H1 (cell line): Measurements from ENCODE around the gene MTF1. TPM values are rescaled to one million over a fixed set of nuclear protein-coding genes. Genes with fewer than 3 reads are reported as not detected.

Experiments used
- CHD1 ChIP-seq: IDR thresholded peaks from 2 replicates; pipeline ENCODE4 v1.6.1; 2012; ENCODE audit warnings: low read depth, low read length, improper control_type of control experiment
- GABPA ChIP-seq: IDR thresholded peaks from 2 replicates; pipeline ENCODE4 v1.6.1; 2011; ENCODE audit warnings: mild to moderate bottlenecking, low read length, moderate library complexity, borderline replicate concordance; ENCODE audit not compliant: insufficient read depth
- HDAC2 ChIP-seq, 2 experiments: fragments of 300-600 bp in 1 of 2; sonication (generic) in 1 of 2; IDR thresholded peaks; 2 replicates each; pipeline ENCODE4 v1.6.1; 2011 to 2012; ENCODE audit warnings: low read depth in 2 of 2, low read length in 2 of 2, mild to moderate bottlenecking in 2 of 2, moderate library complexity in 2 of 2, borderline replicate concordance in 1 of 2, inconsistent platforms in 1 of 2
- KDM4A ChIP-seq: IDR thresholded peaks from one replicate; pipeline ENCODE4 v1.7.1; 2012; ENCODE audit warnings: low read depth, mild to moderate bottlenecking, moderate library complexity, low read length, inconsistent platforms; ENCODE audit not compliant: severe bottlenecking
- NRF1 ChIP-seq: IDR thresholded peaks from 2 replicates; pipeline ENCODE4 v1.6.1; 2011; ENCODE audit warnings: mild to moderate bottlenecking, low read depth, low read length, improper control_type of control experiment
- POLR2A ChIP-seq, 2 experiments: IDR thresholded peaks; 1 replicate in 1 of 2; 2 replicates in 1 of 2; pipeline ENCODE4 v1.6.1; 2011; ENCODE audit warnings: low read depth in 2 of 2, low read length in 2 of 2, mild to moderate bottlenecking in 2 of 2; ENCODE audit errors: control extremely low read depth in 1 of 2
- SIN3A ChIP-seq, 2 experiments: IDR thresholded peaks in 1 of 2; conservative IDR thresholded peaks in 1 of 2; 2 replicates each; pipeline ENCODE4 v1.6.1; 2011 to 2012; ENCODE audit warnings: low read length in 2 of 2, improper control_type of control experiment in 1 of 2, low read depth in 1 of 2, mild to moderate bottlenecking in 1 of 2
- SP4 ChIP-seq: IDR thresholded peaks from 2 replicates; pipeline ENCODE4 v1.6.1; 2012; ENCODE audit warnings: low read length, inconsistent platforms
- TAF1 ChIP-seq: IDR thresholded peaks from 2 replicates; pipeline ENCODE4 v1.6.1; 2011; ENCODE audit warnings: mild to moderate bottlenecking, low read depth, low read length
- TEAD4 ChIP-seq: IDR thresholded peaks from 2 replicates; pipeline ENCODE4 v1.6.1; 2012; ENCODE audit warnings: low read depth, low read length, inconsistent platforms, mixed read lengths
- polyA plus RNA-seq, 7 experiments: library from polyadenylated mRNA; depleted of rRNA in 3 of 7; stranded (reverse) in 5 of 7; unstranded in 2 of 7; fragments of >200 nt in 5 of 7; fragments of 200-250 nt in 2 of 7; gene quantifications; 1 replicate in 5 of 7; 2 replicates in 1 of 7; 4 replicates in 1 of 7; pipeline versions ENCODE4 v1.2.1 to v1.2.3, GENCODE V29; 2011 to 2013; ENCODE audit warnings: missing spikeins in 2 of 7, mixed read lengths in 2 of 7
- total RNA-seq: library from RNA; stranded (reverse); fragmentation: NEBNext Ultra II Directional; extraction: Animal tissue kit (Norgen Biotek cat#: 25700); gene quantifications from 2 replicates; pipeline ENCODE4 v1.2.1, GENCODE V29; 2021
- TF ChIP-seq, protein P1 (sequence below): fragments of 300-600 bp; sonication (generic); IDR thresholded peaks from 2 replicates; pipeline ENCODE4 v1.7.1; 2012; ENCODE audit warnings: low read length, moderate library complexity, mild to moderate bottlenecking, inconsistent platforms; ENCODE audit not compliant: insufficient replicate concordance
- TF ChIP-seq, protein P2 (sequence below): IDR thresholded peaks from 2 replicates; pipeline ENCODE4 v1.6.1; 2012; ENCODE audit warnings: inconsistent platforms

Gene MTF1
- total and polyA plus RNA-seq, 2 of the 8 experiments (the other 6 are each of a cell fraction or from before 2014, with no cell fraction given), result 4.0 to 15.5 TPM

DNA sequence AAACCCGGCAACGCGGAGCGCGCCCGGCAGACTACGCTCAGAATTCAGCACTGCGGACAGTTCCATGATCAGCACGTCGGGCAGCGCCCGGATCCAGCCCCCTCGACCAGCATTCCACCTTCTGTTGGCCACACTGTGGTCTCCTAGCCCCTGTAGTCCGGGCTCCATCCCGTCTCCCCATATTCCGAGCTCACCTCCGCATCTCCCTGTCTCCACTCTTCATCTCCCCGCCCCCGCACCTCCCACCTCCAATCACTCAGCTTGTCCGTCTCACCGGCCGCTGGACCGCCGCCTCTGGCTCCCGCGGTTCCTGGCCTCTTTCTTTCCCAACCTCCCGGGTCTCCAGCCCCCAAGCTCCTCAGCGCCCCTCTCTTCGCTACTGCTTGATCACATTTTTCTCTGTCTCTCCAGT lies 95.0 kb downstream of the MTF1 start (continued):
- TF ChIP-seq, protein P1, sequence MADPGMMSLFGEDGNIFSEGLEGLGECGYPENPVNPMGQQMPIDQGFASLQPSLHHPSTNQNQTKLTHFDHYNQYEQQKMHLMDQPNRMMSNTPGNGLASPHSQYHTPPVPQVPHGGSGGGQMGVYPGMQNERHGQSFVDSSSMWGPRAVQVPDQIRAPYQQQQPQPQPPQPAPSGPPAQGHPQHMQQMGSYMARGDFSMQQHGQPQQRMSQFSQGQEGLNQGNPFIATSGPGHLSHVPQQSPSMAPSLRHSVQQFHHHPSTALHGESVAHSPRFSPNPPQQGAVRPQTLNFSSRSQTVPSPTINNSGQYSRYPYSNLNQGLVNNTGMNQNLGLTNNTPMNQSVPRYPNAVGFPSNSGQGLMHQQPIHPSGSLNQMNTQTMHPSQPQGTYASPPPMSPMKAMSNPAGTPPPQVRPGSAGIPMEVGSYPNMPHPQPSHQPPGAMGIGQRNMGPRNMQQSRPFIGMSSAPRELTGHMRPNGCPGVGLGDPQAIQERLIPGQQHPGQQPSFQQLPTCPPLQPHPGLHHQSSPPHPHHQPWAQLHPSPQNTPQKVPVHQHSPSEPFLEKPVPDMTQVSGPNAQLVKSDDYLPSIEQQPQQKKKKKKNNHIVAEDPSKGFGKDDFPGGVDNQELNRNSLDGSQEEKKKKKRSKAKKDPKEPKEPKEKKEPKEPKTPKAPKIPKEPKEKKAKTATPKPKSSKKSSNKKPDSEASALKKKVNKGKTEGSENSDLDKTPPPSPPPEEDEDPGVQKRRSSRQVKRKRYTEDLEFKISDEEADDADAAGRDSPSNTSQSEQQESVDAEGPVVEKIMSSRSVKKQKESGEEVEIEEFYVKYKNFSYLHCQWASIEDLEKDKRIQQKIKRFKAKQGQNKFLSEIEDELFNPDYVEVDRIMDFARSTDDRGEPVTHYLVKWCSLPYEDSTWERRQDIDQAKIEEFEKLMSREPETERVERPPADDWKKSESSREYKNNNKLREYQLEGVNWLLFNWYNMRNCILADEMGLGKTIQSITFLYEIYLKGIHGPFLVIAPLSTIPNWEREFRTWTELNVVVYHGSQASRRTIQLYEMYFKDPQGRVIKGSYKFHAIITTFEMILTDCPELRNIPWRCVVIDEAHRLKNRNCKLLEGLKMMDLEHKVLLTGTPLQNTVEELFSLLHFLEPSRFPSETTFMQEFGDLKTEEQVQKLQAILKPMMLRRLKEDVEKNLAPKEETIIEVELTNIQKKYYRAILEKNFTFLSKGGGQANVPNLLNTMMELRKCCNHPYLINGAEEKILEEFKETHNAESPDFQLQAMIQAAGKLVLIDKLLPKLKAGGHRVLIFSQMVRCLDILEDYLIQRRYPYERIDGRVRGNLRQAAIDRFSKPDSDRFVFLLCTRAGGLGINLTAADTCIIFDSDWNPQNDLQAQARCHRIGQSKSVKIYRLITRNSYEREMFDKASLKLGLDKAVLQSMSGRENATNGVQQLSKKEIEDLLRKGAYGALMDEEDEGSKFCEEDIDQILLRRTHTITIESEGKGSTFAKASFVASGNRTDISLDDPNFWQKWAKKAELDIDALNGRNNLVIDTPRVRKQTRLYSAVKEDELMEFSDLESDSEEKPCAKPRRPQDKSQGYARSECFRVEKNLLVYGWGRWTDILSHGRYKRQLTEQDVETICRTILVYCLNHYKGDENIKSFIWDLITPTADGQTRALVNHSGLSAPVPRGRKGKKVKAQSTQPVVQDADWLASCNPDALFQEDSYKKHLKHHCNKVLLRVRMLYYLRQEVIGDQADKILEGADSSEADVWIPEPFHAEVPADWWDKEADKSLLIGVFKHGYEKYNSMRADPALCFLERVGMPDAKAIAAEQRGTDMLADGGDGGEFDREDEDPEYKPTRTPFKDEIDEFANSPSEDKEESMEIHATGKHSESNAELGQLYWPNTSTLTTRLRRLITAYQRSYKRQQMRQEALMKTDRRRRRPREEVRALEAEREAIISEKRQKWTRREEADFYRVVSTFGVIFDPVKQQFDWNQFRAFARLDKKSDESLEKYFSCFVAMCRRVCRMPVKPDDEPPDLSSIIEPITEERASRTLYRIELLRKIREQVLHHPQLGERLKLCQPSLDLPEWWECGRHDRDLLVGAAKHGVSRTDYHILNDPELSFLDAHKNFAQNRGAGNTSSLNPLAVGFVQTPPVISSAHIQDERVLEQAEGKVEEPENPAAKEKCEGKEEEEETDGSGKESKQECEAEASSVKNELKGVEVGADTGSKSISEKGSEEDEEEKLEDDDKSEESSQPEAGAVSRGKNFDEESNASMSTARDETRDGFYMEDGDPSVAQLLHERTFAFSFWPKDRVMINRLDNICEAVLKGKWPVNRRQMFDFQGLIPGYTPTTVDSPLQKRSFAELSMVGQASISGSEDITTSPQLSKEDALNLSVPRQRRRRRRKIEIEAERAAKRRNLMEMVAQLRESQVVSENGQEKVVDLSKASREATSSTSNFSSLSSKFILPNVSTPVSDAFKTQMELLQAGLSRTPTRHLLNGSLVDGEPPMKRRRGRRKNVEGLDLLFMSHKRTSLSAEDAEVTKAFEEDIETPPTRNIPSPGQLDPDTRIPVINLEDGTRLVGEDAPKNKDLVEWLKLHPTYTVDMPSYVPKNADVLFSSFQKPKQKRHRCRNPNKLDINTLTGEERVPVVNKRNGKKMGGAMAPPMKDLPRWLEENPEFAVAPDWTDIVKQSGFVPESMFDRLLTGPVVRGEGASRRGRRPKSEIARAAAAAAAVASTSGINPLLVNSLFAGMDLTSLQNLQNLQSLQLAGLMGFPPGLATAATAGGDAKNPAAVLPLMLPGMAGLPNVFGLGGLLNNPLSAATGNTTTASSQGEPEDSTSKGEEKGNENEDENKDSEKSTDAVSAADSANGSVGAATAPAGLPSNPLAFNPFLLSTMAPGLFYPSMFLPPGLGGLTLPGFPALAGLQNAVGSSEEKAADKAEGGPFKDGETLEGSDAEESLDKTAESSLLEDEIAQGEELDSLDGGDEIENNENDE, result no peak
- TF ChIP-seq TEAD4 (peak; percentile 87), NRF1 (no peak), SIN3A (conservative IDR thresholded peaks at IDR 0.05 in 1 of 2, IDR thresholded peaks at IDR 0.05 in 1 of 2; ENCODE audit: low read depth in 1 of 2, low read length in 2 of 2) (peak; percentile 100), POLR2A (IDR thresholded peaks at IDR 0.05; ENCODE audit: control extremely low read depth in 1 of 2, low read depth in 2 of 2, low read length in 2 of 2) (no peak), HDAC2 (IDR thresholded peaks at IDR 0.05; ENCODE audit: borderline replicate concordance in 1 of 2, low read depth in 2 of 2, low read length in 2 of 2) (peak; percentile 99 to 100), KDM4A (peak; percentile 13), GABPA (peak; percentile 73; the same call in 1 of the 2 replicates), TAF1 (no peak), CHD1 (no peak), SP4 (peak; percentile 80; the same call in 1 of the 2 replicates)
- TF ChIP-seq, protein P2, sequence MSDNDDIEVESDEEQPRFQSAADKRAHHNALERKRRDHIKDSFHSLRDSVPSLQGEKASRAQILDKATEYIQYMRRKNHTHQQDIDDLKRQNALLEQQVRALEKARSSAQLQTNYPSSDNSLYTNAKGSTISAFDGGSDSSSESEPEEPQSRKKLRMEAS, result peak; percentile 85
